ENCODE results near the gene TFAP2C.

The TFAP2C gene

DNA sequence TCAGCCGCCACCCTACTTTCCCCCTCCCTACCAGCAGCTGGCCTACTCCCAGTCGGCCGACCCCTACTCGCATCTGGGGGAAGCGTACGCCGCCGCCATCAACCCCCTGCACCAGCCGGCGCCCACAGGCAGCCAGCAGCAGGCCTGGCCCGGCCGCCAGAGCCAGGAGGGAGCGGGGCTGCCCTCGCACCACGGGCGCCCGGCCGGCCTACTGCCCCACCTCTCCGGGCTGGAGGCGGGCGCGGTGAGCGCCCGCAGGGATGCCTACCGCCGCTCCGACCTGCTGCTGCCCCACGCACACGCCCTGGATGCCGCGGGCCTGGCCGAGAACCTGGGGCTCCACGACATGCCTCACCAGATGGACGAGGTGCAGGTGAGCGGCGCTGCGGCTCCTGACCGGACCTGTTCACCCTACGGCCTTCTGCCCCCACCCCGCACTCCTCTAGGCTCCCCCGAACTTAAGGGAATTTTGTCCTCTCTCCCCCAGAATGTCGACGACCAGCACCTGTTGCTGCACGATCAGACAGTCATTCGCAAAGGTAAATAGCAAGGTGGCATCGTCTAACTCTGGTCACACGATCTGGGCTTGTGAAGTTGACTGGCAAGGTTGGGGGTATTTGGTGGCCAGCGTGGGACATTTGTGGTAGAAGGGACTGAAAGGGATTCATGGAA, 2.3 kb downstream of the TFAP2C start:
- TF ChIP-seq FOXP2 (optimal IDR thresholded peaks at IDR 0.05; ENCODE audit: borderline replicate concordance, extremely low read depth, extremely low read length, insufficient read depth) = no peak
- TF ChIP-seq TAF1 (IDR thresholded peaks at IDR 0.05; ENCODE audit: borderline replicate concordance, insufficient read depth, low read length) = no peak
- no peak for TF ChIP-seq SIN3A (IDR thresholded peaks at IDR 0.05; ENCODE audit: borderline replicate concordance, insufficient read depth, low read length)
- TF ChIP-seq REST (IDR thresholded peaks at IDR 0.05; ENCODE audit: insufficient read depth in 1 of 2, low read depth in 2 of 2, low read length in 2 of 2) = no peak
- TF ChIP-seq POLR2AphosphoS5 (IDR thresholded peaks at IDR 0.05; ENCODE audit: low read depth, low read length) = no peak

- TF ChIP-seq REST (IDR thresholded peaks at IDR 0.05; ENCODE audit: insufficient read depth in 1 of 2, low read depth in 2 of 2, low read length in 2 of 2) (no peak), POLR2AphosphoS5 (IDR thresholded peaks at IDR 0.05; ENCODE audit: low read depth, low read length) (no peak), FOXP2 (optimal IDR thresholded peaks at IDR 0.05; ENCODE audit: borderline replicate concordance, extremely low read depth, extremely low read length, insufficient read depth) (no peak), SIN3A (IDR thresholded peaks at IDR 0.05; ENCODE audit: borderline replicate concordance, insufficient read depth, low read length) (no peak), TAF1 (IDR thresholded peaks at IDR 0.05; ENCODE audit: borderline replicate concordance, insufficient read depth, low read length) (no peak)
These were observed 2.9 kb downstream of the TFAP2C start for GRCh38 chr20:56631990-56632327.

DNA sequence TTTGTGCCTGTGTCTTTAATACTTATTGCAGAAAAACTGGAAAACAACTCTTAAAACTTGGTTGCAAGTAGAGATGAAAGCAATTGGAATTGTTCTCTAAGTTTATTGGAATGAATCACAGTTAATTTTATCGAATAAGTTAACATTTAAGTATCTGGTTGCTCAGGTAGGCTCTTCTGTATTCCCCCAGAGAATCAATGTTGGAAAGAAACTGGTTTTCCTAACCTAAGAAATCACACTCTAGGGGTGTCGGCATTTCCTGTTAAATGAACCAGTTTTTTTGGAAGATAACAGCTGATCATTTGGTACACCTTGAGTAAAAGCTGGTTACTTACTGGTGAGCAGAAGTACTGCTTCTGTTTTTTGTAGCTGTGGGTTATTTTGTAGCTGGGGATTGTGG, 5.2 kb downstream of the TFAP2C start:
- no peak for TF ChIP-seq POLR2AphosphoS5 (IDR thresholded peaks at IDR 0.05; ENCODE audit: low read depth, low read length)
- TF ChIP-seq FOXP2 (optimal IDR thresholded peaks at IDR 0.05; ENCODE audit: borderline replicate concordance, extremely low read depth, extremely low read length, insufficient read depth) = no peak
- TF ChIP-seq REST (IDR thresholded peaks at IDR 0.05; ENCODE audit: insufficient read depth in 1 of 2, low read depth in 2 of 2, low read length in 2 of 2) = no peak
- TF ChIP-seq TAF1 (IDR thresholded peaks at IDR 0.05; ENCODE audit: borderline replicate concordance, insufficient read depth, low read length) = no peak
- no peak for TF ChIP-seq SIN3A (IDR thresholded peaks at IDR 0.05; ENCODE audit: borderline replicate concordance, insufficient read depth, low read length)

- no peak for TF ChIP-seq SIN3A (IDR thresholded peaks at IDR 0.05; ENCODE audit: borderline replicate concordance, insufficient read depth, low read length)
- no peak for TF ChIP-seq TAF1 (IDR thresholded peaks at IDR 0.05; ENCODE audit: borderline replicate concordance, insufficient read depth, low read length)
- TF ChIP-seq REST (IDR thresholded peaks at IDR 0.05; ENCODE audit: insufficient read depth in 1 of 2, low read depth in 2 of 2, low read length in 2 of 2) = no peak
- no peak for TF ChIP-seq POLR2AphosphoS5 (IDR thresholded peaks at IDR 0.05; ENCODE audit: low read depth, low read length)
- no peak for TF ChIP-seq FOXP2 (optimal IDR thresholded peaks at IDR 0.05; ENCODE audit: borderline replicate concordance, extremely low read depth, extremely low read length, insufficient read depth)
These were observed 5.8 kb downstream of the TFAP2C start for GRCh38 chr20:56634735-56635385.

Measured in PFSK-1 (cell line).